ENCODE measurements around the gene LRP3.

GRCh38 chr19:33257828-33258227 is 63.7 kb downstream of the LRP3 start:
- TF ChIP-seq POLR2AphosphoS5 (IDR thresholded peaks at IDR 0.05; ENCODE audit: low read depth), result no peak
- no peak for TF ChIP-seq CTCF (conservative IDR thresholded peaks at IDR 0.05; ENCODE audit: low read depth in 2 of 2)
- no peak for TF ChIP-seq EZH2phosphoT487 (IDR thresholded peaks at IDR 0.05; ENCODE audit: unreplicated experiment)
- TF ChIP-seq JUNB (IDR thresholded peaks at IDR 0.05; ENCODE audit: unreplicated experiment), result no peak
- TF ChIP-seq EZH2 (IDR thresholded peaks at IDR 0.05; ENCODE audit: low read depth, unreplicated experiment), result no peak
